Measurements from ENCODE around the gene DAB2IP.

Gene DAB2IP

GRCh38 chr9:121813519-121814210 lies 162.2 kb downstream of the DAB2IP start:
- DNase-seq (ENCODE audit: extremely low read depth in 1 of 2, low read depth in 1 of 2) = no peak

GRCh38 chr9:121814594-121814993 lies 163.2 kb downstream of the DAB2IP start:
- DNase-seq (ENCODE audit: extremely low read depth in 1 of 2, low read depth in 1 of 2) = no peak

GRCh38 chr9:121815084-121815483 lies 163.7 kb downstream of the DAB2IP start:
- DNase-seq (ENCODE audit: extremely low read depth in 1 of 2, low read depth in 1 of 2) = no peak

- no peak for DNase-seq (ENCODE audit: extremely low read depth in 1 of 2, low read depth in 1 of 2)
Measured at GRCh38 chr9:121815546-121816448, 164.4 kb downstream of the DAB2IP start.

GRCh38 chr9:121816449-121816817 lies 165.0 kb downstream of the DAB2IP start:
- no peak for DNase-seq (ENCODE audit: extremely low read depth in 1 of 2, low read depth in 1 of 2)

GRCh38 chr9:121816845-121817450 lies 165.5 kb downstream of the DAB2IP start:
- no peak for DNase-seq (ENCODE audit: extremely low read depth in 1 of 2, low read depth in 1 of 2)

- DNase-seq (ENCODE audit: extremely low read depth in 1 of 2, low read depth in 1 of 2) = no peak
Measured at GRCh38 chr9:121817476-121817875, 166.0 kb downstream of the DAB2IP start.

- no peak for DNase-seq (ENCODE audit: extremely low read depth in 1 of 2, low read depth in 1 of 2)
Measured at GRCh38 chr9:121818016-121818661, 166.7 kb downstream of the DAB2IP start.

- DNase-seq (ENCODE audit: extremely low read depth in 1 of 2, low read depth in 1 of 2) = no peak
Measured at GRCh38 chr9:121818841-121819427, 167.5 kb downstream of the DAB2IP start.

GRCh38 chr9:121819428-121820231 lies 168.2 kb downstream of the DAB2IP start:
- DNase-seq (ENCODE audit: extremely low read depth in 1 of 2, low read depth in 1 of 2) = no peak

GRCh38 chr9:121820286-121821005 lies 169.0 kb downstream of the DAB2IP start:
- no peak for DNase-seq (ENCODE audit: extremely low read depth in 1 of 2, low read depth in 1 of 2)

GRCh38 chr9:121821326-121821725 lies 169.9 kb downstream of the DAB2IP start:
- no peak for DNase-seq (ENCODE audit: extremely low read depth in 1 of 2, low read depth in 1 of 2)

- DNase-seq (ENCODE audit: extremely low read depth in 1 of 2, low read depth in 1 of 2) = no peak
Measured at GRCh38 chr9:121822093-121823085, 171.0 kb downstream of the DAB2IP start.

- no peak for DNase-seq (ENCODE audit: extremely low read depth in 1 of 2, low read depth in 1 of 2)
Measured at GRCh38 chr9:121823451-121824169, 172.2 kb downstream of the DAB2IP start.

- DNase-seq (ENCODE audit: extremely low read depth in 1 of 2, low read depth in 1 of 2) = no peak
Measured at GRCh38 chr9:121824651-121825030, 173.2 kb downstream of the DAB2IP start.

- DNase-seq (ENCODE audit: extremely low read depth in 1 of 2, low read depth in 1 of 2) = no peak
Measured at GRCh38 chr9:121825031-121825691, 173.7 kb downstream of the DAB2IP start.

- no peak for DNase-seq (ENCODE audit: extremely low read depth in 1 of 2, low read depth in 1 of 2)
Measured at GRCh38 chr9:121826711-121827110, 175.3 kb downstream of the DAB2IP start.
